ENCODE measurements around the gene CARD19.

CARD19 gene

GRCh38 chr9:93149361-93149760, 53.3 kb downstream of the CARD19 start:
- DNase-seq (ENCODE audit: low read depth in 2 of 3, low spot score in 2 of 3) = no peak

- DNase-seq (ENCODE audit: low read depth in 2 of 3, low spot score in 2 of 3) = no peak
Measured at GRCh38 chr9:93151097-93151784, 55.2 kb downstream of the CARD19 start.

GRCh38 chr9:93154293-93154903, 58.4 kb downstream of the CARD19 start:
- no peak for DNase-seq (ENCODE audit: low read depth in 2 of 3, low spot score in 2 of 3)

DNA sequence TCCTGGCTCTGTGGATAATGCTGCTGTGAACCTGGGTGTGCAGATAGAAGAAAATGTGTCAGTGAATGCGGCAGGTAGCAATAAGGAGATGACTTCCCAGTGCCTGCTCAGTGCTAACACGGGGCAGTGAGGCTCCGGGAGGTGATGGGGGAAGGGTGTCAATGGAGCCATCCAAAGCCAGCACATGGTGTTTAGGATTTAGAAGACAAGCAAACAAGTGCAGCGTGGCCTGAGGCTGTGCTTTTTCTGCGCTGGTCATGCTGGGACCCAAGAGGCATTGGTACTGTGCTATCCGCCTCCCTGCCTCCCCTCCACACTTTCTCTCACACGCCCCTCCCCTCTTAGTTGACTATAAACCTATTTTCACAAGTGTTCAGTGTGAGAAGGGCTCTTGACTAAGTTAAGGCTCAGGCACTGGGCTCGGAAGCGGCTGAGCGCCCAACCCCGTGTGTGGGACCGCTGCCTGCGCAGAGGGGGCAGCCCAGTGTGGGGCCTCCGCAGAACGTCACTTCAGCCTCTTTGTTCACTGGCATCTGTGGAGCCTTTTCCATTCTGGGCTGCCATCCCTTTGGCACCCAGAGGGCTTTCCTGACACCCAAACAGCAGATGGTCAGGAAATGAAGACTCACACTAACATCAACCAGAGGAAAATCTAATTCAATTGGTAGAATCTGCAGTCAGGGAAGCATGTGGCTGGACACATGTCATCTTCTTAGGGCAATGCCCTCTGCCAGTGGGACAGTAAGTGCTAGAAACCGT, 59.9 kb downstream of the CARD19 start:
- DNase-seq (ENCODE audit: low read depth in 2 of 3, low spot score in 2 of 3) = no peak

- no peak for DNase-seq (ENCODE audit: low read depth in 2 of 3, low spot score in 2 of 3)
Measured at GRCh38 chr9:93156475-93157008, 60.5 kb downstream of the CARD19 start.

GRCh38 chr9:93159601-93160471, 63.8 kb downstream of the CARD19 start:
- DNase-seq (ENCODE audit: low read depth in 2 of 3, low spot score in 2 of 3) = peak; percentile 44 to 68 (median 64)

DNA sequence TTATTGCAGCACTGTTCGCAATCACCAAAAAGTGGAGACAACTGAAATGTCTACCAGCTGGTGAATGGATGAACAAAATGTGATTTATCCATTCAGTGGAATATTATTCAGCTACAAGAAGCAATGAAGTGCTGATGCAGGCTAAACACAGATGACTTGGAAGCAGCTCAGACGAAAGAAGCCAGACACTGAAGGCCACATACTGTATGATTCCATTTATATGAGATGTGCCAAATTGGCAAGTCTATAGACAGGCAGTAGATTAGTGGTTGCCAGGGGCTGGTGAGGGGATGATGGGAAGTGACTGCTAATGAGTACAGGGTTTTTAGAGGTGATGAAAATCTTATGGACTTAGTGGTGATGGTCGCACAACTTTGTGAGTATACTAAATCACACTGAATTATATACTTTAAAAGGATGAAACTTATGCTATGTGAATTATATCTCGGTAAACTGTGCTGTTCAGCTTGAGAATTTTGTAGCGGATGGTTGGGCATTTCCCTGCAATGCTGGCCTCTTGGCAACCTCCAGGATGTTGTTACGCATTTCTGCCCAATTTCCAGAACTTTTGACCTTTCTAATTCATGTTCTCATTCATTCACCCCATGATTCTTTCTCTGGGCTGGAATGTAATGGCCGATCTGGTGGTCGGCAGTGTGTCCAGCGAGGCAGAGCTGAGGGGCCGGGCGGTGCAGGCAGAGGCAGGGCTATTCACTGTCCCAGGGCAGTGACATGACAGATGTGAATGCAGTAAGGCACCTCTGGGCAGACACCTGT, 66.0 kb downstream of the CARD19 start:
- no peak for DNase-seq (ENCODE audit: low read depth in 2 of 3, low spot score in 2 of 3)

All from activated CD8-positive, alpha-beta memory T cell treated with anti-CD3 and anti-CD28 coated beads for 48 hours (primary cell).